Measurements from ENCODE around the gene DAAM1.

DAAM1 gene

GRCh38 chr14:59344691-59345455 lies 156.4 kb downstream of the DAAM1 start:
- no peak overlapping the region for H3K27ac ChIP-seq
- TF ChIP-seq CTCF (conservative IDR thresholded peaks at IDR 0.05) = no peak

GRCh38 chr14:59346329-59346728 lies 157.9 kb downstream of the DAAM1 start:
- H3K27ac ChIP-seq = no peak overlapping the region
- no peak for TF ChIP-seq CTCF (conservative IDR thresholded peaks at IDR 0.05)

- H3K27ac ChIP-seq = no peak overlapping the region
- TF ChIP-seq CTCF (conservative IDR thresholded peaks at IDR 0.05) = no peak
Observed at GRCh38 chr14:59346796-59347510, 158.5 kb downstream of the DAAM1 start.

GRCh38 chr14:59347511-59347900 lies 159.0 kb downstream of the DAAM1 start:
- no peak overlapping the region for H3K27ac ChIP-seq
- TF ChIP-seq CTCF (conservative IDR thresholded peaks at IDR 0.05) = no peak

GRCh38 chr14:59347915-59348314 lies 159.4 kb downstream of the DAAM1 start:
- no peak for TF ChIP-seq CTCF (conservative IDR thresholded peaks at IDR 0.05)
- no peak overlapping the region for H3K27ac ChIP-seq

GRCh38 chr14:59349258-59349701 lies 160.8 kb downstream of the DAAM1 start:
- no peak for TF ChIP-seq CTCF (conservative IDR thresholded peaks at IDR 0.05)
- peak overlapping the region; percentile 9; the same call in 1 of the 2 replicates for H3K27ac ChIP-seq

GRCh38 chr14:59352961-59353360 lies 164.5 kb downstream of the DAAM1 start:
- no peak overlapping the region for H3K27ac ChIP-seq
- no peak for TF ChIP-seq CTCF (conservative IDR thresholded peaks at IDR 0.05)

Measured in VCaP (cell line).